Thyroid gland (tissue), 4 donors: ENCODE data around the gene PINLYP. TPM values are rescaled to one million over a fixed set of nuclear protein-coding genes. Genes with fewer than 3 reads are reported as not detected.

ENCODE experiments used
- DNase-seq, 2 donors: peaks; one replicate each; pipeline ENCODE4 v3.0.0-alpha.2; 2019
- H3K27ac ChIP-seq, 3 donors: fragments of 200-600 bp; sonication (generic); 1 replicate in 2 of 3; 2 replicates in 1 of 3; pipeline ENCODE4 v1.5.1; 2016 to 2019; ENCODE audit warnings: mild to moderate bottlenecking in 1 of 3, moderate library complexity in 1 of 3
- H3K27me3 ChIP-seq: fragments of 200-600 bp; sonication (generic); one replicate; pipeline ENCODE4 v1.5.1; 2019
- H3K36me3 ChIP-seq, 2 donors: fragments of 200-600 bp; sonication (generic); one replicate each; pipeline ENCODE4 v1.5.1; 2016 to 2019
- H3K4me1 ChIP-seq, 2 donors: fragments of 200-600 bp; sonication (generic); one replicate each; pipeline ENCODE4 v1.5.1; 2017 to 2019
- H3K4me3 ChIP-seq, 3 donors: fragments of 200-600 bp; sonication (generic); replicated peaks in 1 of 3; 1 replicate in 2 of 3; 2 replicates in 1 of 3; pipeline ENCODE4 v1.5.1; 2016; ENCODE audit warnings: mild to moderate bottlenecking in 1 of 3
- H3K9me3 ChIP-seq: fragments of 200-600 bp; sonication (generic); one replicate; pipeline ENCODE4 v1.5.1; 2017
- CTCF ChIP-seq, 6 experiments: fragments of 200-600 bp in 3 of 6; fragments of 450-650 bp in 3 of 6; sonication (generic) in 3 of 6; IDR thresholded peaks; one replicate each; pipeline ENCODE4 v1.5.1; 2016 to 2019; ENCODE audit warnings: antibody characterized with exemption in 6 of 6, mild to moderate bottlenecking in 2 of 6, inconsistent platforms in 1 of 6, moderate library complexity in 1 of 6
- POLR2A ChIP-seq, 2 donors: fragments of 450-650 bp; IDR thresholded peaks; one replicate each; pipeline ENCODE4 v1.6.1; 2017; ENCODE audit warnings: antibody characterized with exemption in 2 of 2, mild to moderate bottlenecking in 2 of 2, moderate library complexity in 1 of 2
- WGBS, 2 donors: methylation state at CpG; one replicate each; pipeline ENCODE4 v1.1.5; 2017; 5-methylcytosine and 5-hydroxymethylcytosine counted together
- intact Hi-C: fragments of 100-400 bp; cut with DNase I; formaldehyde crosslinking; loops from one replicate; pipeline ENCODE4 v1.15.1; 2023
- total RNA-seq, 4 donors: library from RNA; depleted of rRNA; stranded (reverse); fragments of >200 nt; gene quantifications; one replicate each; pipeline ENCODE4 v1.2.3, GENCODE V29; 2016

Gene PINLYP
- total RNA-seq, 4 donors from 2014 or later = 11.8 to 19.3 (median 13.2) TPM

- Histone ChIP-seq H3K27ac (no peak overlapping the region), H3K9me3 (no peaks in the 10 kb centered on the region), H3K36me3 (peaks cover 0 to 6% of the 10 kb centered on the region in 2 donors), H3K27me3 (no peaks in the 10 kb centered on the region), H3K4me1 (no peaks in the 10 kb centered on the region), H3K4me3 (no peak overlapping the region)
- intact Hi-C loops = no loop called here
- 93% methylated on average over 7 of the region's 7 CpGs for WGBS, 2 donors
- TF ChIP-seq POLR2A (IDR thresholded peaks at IDR 0.05) (no peak), CTCF (IDR thresholded peaks at IDR 0.05) (no peak)
- no peak for DNase-seq
Observed at GRCh38 chr19:43606569-43607229, 31.1 kb downstream of the PINLYP start.

- TF ChIP-seq CTCF (IDR thresholded peaks at IDR 0.05) (no peak), POLR2A (IDR thresholded peaks at IDR 0.05) (no peak)
- Histone ChIP-seq H3K4me1 (no peaks in the 10 kb centered on the region), H3K4me3 (no peak overlapping the region), H3K27me3 (no peaks in the 10 kb centered on the region), H3K36me3 (peaks cover 0 to 6% of the 10 kb centered on the region in 2 donors), H3K27ac (no peak overlapping the region), H3K9me3 (no peaks in the 10 kb centered on the region)
- intact Hi-C loops = no loop called here
- DNase-seq = no peak
- 86 to 92% methylated on average over 22 to 28 of the region's 28 CpGs for WGBS, 2 donors
Observed at GRCh38 chr19:43607238-43608205, 31.9 kb downstream of the PINLYP start.

GRCh38 chr19:43609872-43610271 is 34.3 kb downstream of the PINLYP start:
- Histone ChIP-seq H3K27ac (no peak overlapping the region), H3K27me3 (no peaks in the 10 kb centered on the region), H3K9me3 (no peaks in the 10 kb centered on the region), H3K36me3 (peaks cover 5 to 14% of the 10 kb centered on the region in 2 donors), H3K4me1 (no peaks in the 10 kb centered on the region), H3K4me3 (no peak overlapping the region)
- WGBS, 2 donors = 86 to 87% methylated on average over 7 of the region's 7 CpGs
- no peak for DNase-seq
- intact Hi-C loops = no loop called here
- TF ChIP-seq POLR2A (IDR thresholded peaks at IDR 0.05) (no peak), CTCF (IDR thresholded peaks at IDR 0.05) (no peak)

GRCh38 chr19:43610493-43610892 is 34.9 kb downstream of the PINLYP start:
- Histone ChIP-seq H3K4me3 (no peak overlapping the region), H3K36me3 (peaks cover 5 to 14% of the 10 kb centered on the region in 2 donors), H3K27ac (no peak overlapping the region), H3K9me3 (no peaks in the 10 kb centered on the region), H3K4me1 (peaks cover 0 to 1% of the 10 kb centered on the region in 2 donors), H3K27me3 (no peaks in the 10 kb centered on the region)
- TF ChIP-seq POLR2A (IDR thresholded peaks at IDR 0.05) (no peak), CTCF (IDR thresholded peaks at IDR 0.05) (no peak)
- WGBS, 2 donors = 62 to 86% methylated on average over 3 of the region's 3 CpGs
- DNase-seq = no peak
- intact Hi-C loops = no loop called here

- Histone ChIP-seq H3K27ac (no peak within 1 kb of the TSS), H3K36me3 (peaks cover 5 to 14% of the 10 kb centered on the region in 2 donors)
Observed at GRCh38 chr19:43611788-43612187, 36.2 kb downstream of the PINLYP start, which contains the start of gene SRRM5. Gene SRRM5, plus strand, starts transcription at chr19:43612088. Its CDS starts 34 bp downstream, at chr19:43612122.

More at GRCh38 chr19:43611788-43612187, 36.2 kb downstream of the PINLYP start, which contains the start of gene SRRM5:
- intact Hi-C loops = no loop called here
- no peaks in the 10 kb centered on the region for H3K27me3 ChIP-seq
- TF ChIP-seq POLR2A (IDR thresholded peaks at IDR 0.05) (no peak), CTCF (IDR thresholded peaks at IDR 0.05) (no peak)
- WGBS, 2 donors = 93 to 98% methylated on average over 3 of the region's 3 CpGs
- peaks cover 0 to 4% of the 10 kb centered on the region in 2 donors for H3K4me1 ChIP-seq
- no peak for DNase-seq
- no peaks in the 10 kb centered on the region for H3K9me3 ChIP-seq
- H3K4me3 ChIP-seq = no peak within 1 kb of the TSS
